Stimulated activated CD8-positive, alpha-beta memory T cell treated with anti-CD3 and anti-CD28 coated beads, Interleukin-15, amount 100 ng/mL, for 4 hours (primary cell): ENCODE results near the gene CCR5AS.
"Not testable (repeated sequence)": the region's sequence is repeated elsewhere in the genome, so short reads cannot be mapped to it uniquely, and the experiment has no call there.

Source experiments
- DNase-seq, 2 donors: peaks; one replicate each; pipeline ENCODE4 v3.0.0-alpha.2; 2020; ENCODE audit warnings: low read depth in 2 of 2

CCR5AS gene

GRCh38 chr3:46406788-46407611 is at the start of gene CCR5AS, which contains the start of gene CCRL2:
Gene CCR5AS, minus strand, starts transcription at chr3:46407066.
Gene CCRL2, plus strand, starts transcription at chr3:46407259. Its CDS starts 821 bp downstream, at chr3:46408080.
- peak; percentile 2 to 14 for DNase-seq

- DNase-seq: no peak
Measured at GRCh38 chr3:46456118-46456517, 49.3 kb upstream of the CCR5AS start.

DNA sequence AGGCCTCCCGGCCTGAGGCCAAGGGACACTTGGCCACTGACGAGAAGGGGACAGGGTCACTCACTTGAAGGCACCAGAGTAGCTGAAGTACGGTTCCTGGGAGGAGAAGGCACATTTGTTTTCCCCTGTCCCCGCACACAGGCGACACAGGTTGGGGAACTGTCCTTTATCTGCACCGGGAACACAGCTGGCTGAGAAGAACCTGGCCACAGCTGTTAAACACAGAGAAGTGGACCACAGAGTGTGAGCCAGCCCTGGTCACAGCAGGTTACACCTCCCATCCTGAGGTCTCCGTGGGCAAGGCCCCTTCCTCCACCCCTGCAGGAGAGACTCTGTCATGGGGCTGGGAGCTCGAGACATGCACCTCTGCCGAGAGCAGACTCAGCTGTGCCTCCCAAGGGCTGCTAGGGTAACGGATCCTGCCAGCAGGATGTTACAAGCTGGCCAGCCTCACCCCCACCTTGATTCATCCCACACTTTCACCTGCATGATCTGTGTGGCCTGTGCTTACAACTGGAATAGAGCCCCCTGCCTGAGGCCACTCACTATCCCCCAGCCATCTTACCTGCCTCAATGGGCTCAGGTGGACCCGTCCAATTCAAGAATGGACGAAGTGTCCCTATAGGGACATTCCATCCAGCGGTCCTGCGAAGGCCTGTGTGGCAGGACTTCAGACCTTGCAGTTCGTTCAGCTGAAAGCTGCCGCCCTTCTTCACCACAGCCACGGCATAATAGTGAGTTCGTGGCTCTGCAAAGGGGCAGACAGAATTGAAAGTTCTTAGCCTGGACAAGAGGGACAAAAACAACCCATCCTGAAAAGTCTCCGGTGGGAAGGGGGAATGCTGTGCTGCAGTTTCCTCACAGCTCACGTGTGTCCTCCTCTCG is 48.6 kb upstream of the CCR5AS start:
- DNase-seq: no peak

DNA sequence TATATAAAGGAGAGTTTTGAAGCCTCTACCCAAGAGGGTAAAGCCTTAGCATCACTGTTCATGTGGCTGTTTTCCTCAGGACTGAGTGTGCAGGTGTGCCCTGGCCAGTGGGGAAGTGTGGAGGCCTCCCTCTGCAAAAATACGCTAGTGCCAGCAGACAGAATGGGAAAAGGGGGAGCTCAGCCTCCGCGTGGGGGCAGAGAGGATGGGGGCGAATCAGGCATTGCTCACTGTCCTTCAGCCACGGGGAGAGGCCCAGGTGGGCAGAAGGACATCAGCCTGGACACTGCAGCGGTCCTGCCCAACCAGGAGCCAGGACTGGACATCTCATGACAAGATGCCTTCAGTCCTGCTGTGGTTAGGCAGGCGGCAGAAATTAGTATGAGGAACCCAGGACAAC is 47.7 kb upstream of the CCR5AS start:
- no peak for DNase-seq

- no peak for DNase-seq
Measured at GRCh38 chr3:46454209-46454595, 47.3 kb upstream of the CCR5AS start.

DNA sequence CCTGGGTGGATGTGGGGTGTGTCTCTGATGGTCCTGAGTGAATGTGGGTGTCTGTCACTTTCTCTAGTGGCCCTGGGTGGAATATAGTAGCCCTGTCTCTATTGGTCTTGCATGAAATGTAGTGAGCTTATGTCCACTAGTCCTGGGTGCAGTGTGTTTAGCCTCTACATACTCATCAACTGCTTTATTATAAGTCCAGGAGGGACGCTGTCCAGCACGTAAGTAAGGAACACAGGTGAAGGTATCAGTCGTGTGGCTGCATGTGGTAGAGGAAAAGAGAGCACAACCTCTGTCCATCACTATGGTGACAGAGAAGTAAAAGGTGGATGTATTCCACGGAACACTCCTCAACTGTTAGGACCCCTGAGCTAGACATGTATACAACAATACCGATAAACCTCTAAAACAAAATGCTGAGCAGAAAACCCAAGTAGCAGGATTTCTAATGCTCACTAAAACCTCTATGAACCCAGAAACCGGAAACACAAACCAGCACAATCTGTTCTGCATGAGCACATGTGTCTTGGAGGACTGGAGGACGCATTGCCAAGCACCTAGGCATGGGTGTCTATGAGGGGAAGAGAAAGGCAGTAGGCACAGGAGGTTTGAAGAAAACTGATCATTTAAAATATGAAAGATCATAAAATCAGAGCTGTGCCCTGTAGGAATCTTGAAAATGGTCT is 46.8 kb upstream of the CCR5AS start:
- DNase-seq: no peak

- no peak for DNase-seq
Measured at GRCh38 chr3:46449755-46450552, 43.1 kb upstream of the CCR5AS start.

- no peak for DNase-seq
Measured at GRCh38 chr3:46448721-46449120, 41.9 kb upstream of the CCR5AS start.

DNA sequence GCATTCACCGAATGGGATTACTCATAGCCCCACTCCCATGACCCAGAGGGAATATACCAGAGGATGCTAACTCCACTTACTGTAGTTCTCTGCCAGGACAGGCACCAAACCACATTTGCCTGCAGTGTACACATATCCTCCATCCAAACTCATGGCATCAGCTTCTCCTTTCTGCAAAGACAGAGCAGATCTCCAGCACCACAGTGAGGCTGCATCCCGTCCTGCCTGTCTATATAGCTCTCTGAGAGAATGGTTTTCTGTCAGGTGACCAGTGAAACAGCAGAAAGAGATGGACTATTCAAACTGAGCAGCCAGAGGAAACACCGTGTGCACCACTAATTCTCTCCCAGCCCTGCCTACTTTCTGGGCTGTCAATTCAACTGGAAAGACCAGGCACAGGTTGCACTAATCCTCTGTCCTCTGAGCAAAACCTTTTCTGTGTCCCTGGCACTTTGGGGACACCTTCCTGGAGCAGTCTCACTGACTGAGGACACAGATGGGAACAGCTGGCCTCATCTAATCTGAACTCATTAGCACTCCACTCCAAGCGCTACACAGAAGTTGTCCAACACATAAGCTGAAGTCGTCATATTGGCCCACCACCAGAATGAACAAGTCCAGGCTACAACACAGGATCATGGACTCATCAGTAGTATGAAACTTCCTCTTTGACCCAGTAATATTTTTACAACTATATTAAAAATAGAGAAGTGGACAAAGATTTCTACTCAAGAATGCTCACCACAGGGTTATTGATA is 40.5 kb upstream of the CCR5AS start:
- no peak for DNase-seq

- no peak for DNase-seq
Measured at GRCh38 chr3:46442576-46443530, 36.0 kb upstream of the CCR5AS start.

GRCh38 chr3:46440531-46441294 is 33.8 kb upstream of the CCR5AS start:
- no peak for DNase-seq

DNA sequence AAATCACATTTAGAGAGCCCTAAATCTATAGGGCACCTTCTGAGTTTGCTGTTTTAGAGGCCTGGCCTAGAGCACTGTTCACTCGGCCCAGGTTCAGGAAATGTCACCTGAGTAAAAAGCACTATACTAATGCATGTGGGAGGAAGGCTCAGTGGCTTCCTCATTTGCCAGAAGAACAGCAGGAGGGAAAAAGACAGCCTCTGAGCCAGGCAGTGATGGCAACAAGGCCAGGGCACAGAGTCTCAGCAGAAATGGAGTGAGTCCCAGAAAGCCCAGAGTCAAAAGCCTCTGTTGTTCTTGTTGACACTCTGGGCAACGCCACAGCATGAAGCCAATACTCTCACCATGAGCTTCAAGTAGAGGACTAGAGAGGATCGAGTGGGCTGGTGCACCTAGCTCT is 32.0 kb upstream of the CCR5AS start:
- no peak for DNase-seq

DNA sequence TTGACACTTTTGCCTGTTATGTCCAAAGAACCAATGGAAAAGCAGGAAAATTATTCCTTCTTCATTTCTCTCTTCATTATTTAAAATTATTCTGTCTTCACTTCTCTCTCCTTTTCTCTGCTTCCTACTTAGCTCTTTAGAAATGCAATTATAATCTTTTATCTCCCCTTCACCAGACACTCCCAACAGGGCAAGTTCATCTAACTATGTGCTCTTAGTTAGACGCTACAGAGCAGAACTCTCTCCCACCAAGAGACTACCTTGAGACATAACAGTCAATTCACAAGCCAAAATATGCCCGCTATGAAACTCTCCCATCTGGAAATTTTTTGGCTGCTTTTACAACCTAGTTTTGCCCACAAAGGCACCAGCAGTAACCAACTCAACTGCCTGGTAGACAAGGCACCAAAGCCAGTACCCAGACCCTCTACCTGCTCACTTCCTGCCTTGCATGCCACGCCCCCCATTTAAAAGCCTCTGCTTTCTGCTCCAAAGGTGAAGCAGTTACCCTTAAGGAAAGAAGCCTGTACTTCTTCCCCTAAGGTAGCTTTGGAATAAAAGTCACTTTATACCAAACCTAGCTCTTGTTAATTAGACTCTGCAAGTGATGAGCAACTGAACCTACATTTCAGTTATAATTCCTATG is 28.3 kb upstream of the CCR5AS start:
- no peak for DNase-seq

- no peak for DNase-seq
Measured at GRCh38 chr3:46433841-46434240, 27.0 kb upstream of the CCR5AS start.

DNA sequence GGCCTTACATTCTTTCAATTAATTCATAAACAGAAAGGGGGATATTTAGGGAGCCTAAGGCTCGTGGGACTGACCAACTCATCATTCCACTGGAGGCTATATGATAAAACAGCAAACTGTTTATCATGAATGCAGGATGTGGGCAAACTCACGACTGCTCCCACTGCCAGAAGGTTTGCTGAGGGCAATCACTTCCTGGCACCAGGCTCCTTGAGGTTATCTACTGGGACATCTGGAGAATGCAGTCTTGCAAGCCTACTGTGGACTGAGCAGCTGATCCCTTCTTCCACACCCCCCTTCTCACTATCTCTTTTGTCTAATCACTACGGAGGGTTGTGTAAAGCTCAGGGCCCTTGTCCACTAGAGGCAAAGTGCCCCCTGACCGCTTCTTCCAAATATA is 26.3 kb upstream of the CCR5AS start:
- DNase-seq: not testable (repeated sequence)

DNA sequence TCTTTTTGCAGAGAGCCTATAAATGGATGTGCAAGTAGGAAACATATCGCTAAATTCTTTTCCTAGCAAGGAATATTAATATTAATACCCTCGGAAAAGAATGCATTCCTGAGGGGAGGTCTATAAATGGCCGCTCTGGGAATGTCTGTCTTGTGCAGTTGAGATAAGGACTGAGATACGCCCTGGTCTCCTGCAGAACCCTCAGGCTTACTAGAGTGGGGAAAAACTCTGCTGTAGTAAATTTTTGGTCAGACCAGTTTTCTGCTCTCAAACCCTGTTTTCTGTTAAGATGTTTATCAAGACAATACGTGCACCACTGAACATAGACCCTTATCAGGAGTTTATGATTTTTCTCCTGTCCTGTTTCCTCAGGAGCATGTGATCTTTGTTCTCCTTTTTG is 25.0 kb upstream of the CCR5AS start:
- DNase-seq: not testable (repeated sequence)

DNA sequence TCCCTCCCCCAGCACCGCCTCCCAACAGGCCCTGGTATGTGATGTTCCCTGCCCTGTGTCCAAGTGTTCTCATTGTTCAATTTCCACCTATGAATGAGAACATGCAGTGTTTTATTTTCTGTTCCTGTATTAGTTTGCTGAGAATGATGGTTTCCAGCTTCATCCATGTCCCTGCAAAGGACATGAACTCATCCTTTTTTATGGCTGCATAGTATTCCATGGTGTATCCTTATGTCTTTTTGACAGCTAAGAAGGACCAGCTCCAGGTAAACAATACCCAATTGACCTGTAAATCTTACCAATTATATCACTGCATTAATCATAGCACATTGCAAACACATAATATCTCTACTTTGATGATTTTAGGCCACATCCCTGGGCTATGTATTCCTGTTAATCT is 24.0 kb upstream of the CCR5AS start:
- DNase-seq: not testable (repeated sequence)

DNA sequence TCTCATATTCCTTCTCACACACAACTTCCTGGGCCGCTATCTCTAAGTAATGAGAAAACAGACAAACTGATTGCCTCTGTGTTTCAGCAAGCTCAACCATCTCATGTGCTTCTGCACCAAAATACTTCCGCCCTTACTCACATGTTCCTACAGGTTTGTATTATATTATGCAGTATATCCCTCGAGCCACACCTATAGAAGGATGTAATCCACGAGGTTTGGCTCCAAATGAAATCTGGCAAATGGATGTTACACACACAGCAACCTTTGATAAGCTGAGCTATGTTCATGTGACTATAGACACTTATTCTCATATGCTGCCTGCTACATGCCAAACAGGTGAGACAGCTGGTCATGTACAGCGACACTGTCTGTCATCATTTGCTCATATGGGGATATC is 22.8 kb upstream of the CCR5AS start:
- DNase-seq: no peak
